Measurements from ENCODE around the gene CNKSR3. TPM values are rescaled to one million over a fixed set of nuclear protein-coding genes. Genes with fewer than 3 reads are reported as not detected.

Gene CNKSR3
- total RNA-seq, 2 experiments from 2014 or later: not detected

- Mint-ChIP-seq H3K36me3 (ENCODE audit: low read depth) (no peaks in the 10 kb centered on the region), H3K27me3 (peaks cover 2% of the 10 kb centered on the region), H3K27ac (no peak overlapping the region), H3K4me1 (no peaks in the 10 kb centered on the region), H3K4me3 (no peak overlapping the region), H3K9me3 (no peaks in the 10 kb centered on the region)
- ChIA-PET CTCF (no interaction called here), POLR2A (no interaction called here)
- no peak for DNase-seq
Measured at GRCh38 chr6:154474648-154475428, 35.6 kb downstream of the CNKSR3 start.

GRCh38 chr6:154473324-154473723 is 37.2 kb downstream of the CNKSR3 start:
- Mint-ChIP-seq H3K4me3 (no peak overlapping the region), H3K27ac (no peak overlapping the region), H3K27me3 (peaks cover 2% of the 10 kb centered on the region), H3K4me1 (no peaks in the 10 kb centered on the region), H3K36me3 (ENCODE audit: low read depth) (no peaks in the 10 kb centered on the region), H3K9me3 (no peaks in the 10 kb centered on the region)
- POLR2A ChIA-PET: no interaction called here
- CTCF ChIA-PET: no interaction called here
- DNase-seq: no peak

- Mint-ChIP-seq H3K4me3 (no peak overlapping the region), H3K27ac (no peak overlapping the region), H3K36me3 (ENCODE audit: low read depth) (no peaks in the 10 kb centered on the region), H3K4me1 (no peaks in the 10 kb centered on the region), H3K27me3 (peaks cover 1% of the 10 kb centered on the region), H3K9me3 (no peaks in the 10 kb centered on the region)
- POLR2A ChIA-PET: no interaction called here
- DNase-seq: no peak
- CTCF ChIA-PET: no interaction called here
Measured at GRCh38 chr6:154471609-154472362, 38.7 kb downstream of the CNKSR3 start.

- no peaks in the 10 kb centered on the region for H3K36me3 Mint-ChIP-seq (ENCODE audit: low read depth)
Measured at GRCh38 chr6:154469306-154469935, 41.1 kb downstream of the CNKSR3 start.

GRCh38 chr6:154468760-154469159 is 41.7 kb downstream of the CNKSR3 start:
- Mint-ChIP-seq H3K27me3 (peaks cover 1% of the 10 kb centered on the region), H3K36me3 (ENCODE audit: low read depth) (no peaks in the 10 kb centered on the region), H3K4me3 (no peak overlapping the region), H3K4me1 (no peaks in the 10 kb centered on the region), H3K27ac (no peak overlapping the region), H3K9me3 (no peaks in the 10 kb centered on the region)
- DNase-seq: no peak
- ChIA-PET CTCF (no interaction called here), POLR2A (no interaction called here)

More at GRCh38 chr6:154469306-154469935, 41.1 kb downstream of the CNKSR3 start:
- Mint-ChIP-seq H3K27me3 (peaks cover 1% of the 10 kb centered on the region), H3K27ac (no peak overlapping the region), H3K9me3 (no peaks in the 10 kb centered on the region), H3K4me1 (no peaks in the 10 kb centered on the region), H3K4me3 (no peak overlapping the region)
- ChIA-PET POLR2A (no interaction called here), CTCF (no interaction called here)
- no peak for DNase-seq

- ChIA-PET POLR2A (no interaction called here), CTCF (no interaction called here)
- H3K4me1 Mint-ChIP-seq: no peaks in the 10 kb centered on the region
- H3K9me3 Mint-ChIP-seq: no peaks in the 10 kb centered on the region
- H3K4me3 Mint-ChIP-seq: no peak overlapping the region
- H3K27me3 Mint-ChIP-seq: peaks cover 1% of the 10 kb centered on the region
- DNase-seq: no peak
- no peaks in the 10 kb centered on the region for H3K36me3 Mint-ChIP-seq (ENCODE audit: low read depth)
- no peak overlapping the region for H3K27ac Mint-ChIP-seq
Measured at GRCh38 chr6:154466971-154467679, 43.4 kb downstream of the CNKSR3 start.

GRCh38 chr6:154466139-154466538 is 44.3 kb downstream of the CNKSR3 start:
- DNase-seq: no peak
- Mint-ChIP-seq H3K9me3 (no peaks in the 10 kb centered on the region), H3K36me3 (ENCODE audit: low read depth) (no peaks in the 10 kb centered on the region), H3K4me1 (no peaks in the 10 kb centered on the region), H3K27me3 (peaks cover 1% of the 10 kb centered on the region), H3K4me3 (no peak overlapping the region), H3K27ac (no peak overlapping the region)
- ChIA-PET POLR2A (no interaction called here), CTCF (no interaction called here)

GRCh38 chr6:154463573-154464419 is 46.7 kb downstream of the CNKSR3 start:
- ChIA-PET POLR2A (no interaction called here), CTCF (no interaction called here)
- Mint-ChIP-seq H3K9me3 (no peaks in the 10 kb centered on the region), H3K36me3 (ENCODE audit: low read depth) (no peaks in the 10 kb centered on the region), H3K4me3 (no peak overlapping the region), H3K27ac (no peak overlapping the region), H3K4me1 (no peaks in the 10 kb centered on the region), H3K27me3 (peaks cover 6% of the 10 kb centered on the region)
- no peak for DNase-seq

- Mint-ChIP-seq H3K9me3 (no peaks in the 10 kb centered on the region), H3K36me3 (ENCODE audit: low read depth) (no peaks in the 10 kb centered on the region), H3K27ac (no peak overlapping the region), H3K4me3 (no peak overlapping the region), H3K4me1 (no peaks in the 10 kb centered on the region), H3K27me3 (peaks cover 8% of the 10 kb centered on the region)
- no peak for DNase-seq
- CTCF ChIA-PET: no interaction called here
- POLR2A ChIA-PET: no interaction called here
Measured at GRCh38 chr6:154462425-154462824, 48.1 kb downstream of the CNKSR3 start.

- DNase-seq: no peak
- no peaks in the 10 kb centered on the region for H3K36me3 Mint-ChIP-seq (ENCODE audit: low read depth)
- no peaks in the 10 kb centered on the region for H3K4me1 Mint-ChIP-seq
- H3K9me3 Mint-ChIP-seq: no peaks in the 10 kb centered on the region
- H3K27ac Mint-ChIP-seq: no peak overlapping the region
- H3K27me3 Mint-ChIP-seq: peaks cover 8% of the 10 kb centered on the region
- ChIA-PET POLR2A (no interaction called here), CTCF (no interaction called here)
- H3K4me3 Mint-ChIP-seq: no peak overlapping the region
Measured at GRCh38 chr6:154461348-154461747, 49.1 kb downstream of the CNKSR3 start.

GRCh38 chr6:154460306-154461071 is 50.0 kb downstream of the CNKSR3 start:
- DNase-seq: no peak
- H3K4me1 Mint-ChIP-seq: no peaks in the 10 kb centered on the region
- no peak overlapping the region for H3K4me3 Mint-ChIP-seq
- H3K27me3 Mint-ChIP-seq: peaks cover 8% of the 10 kb centered on the region
- CTCF ChIA-PET: no interaction called here
- H3K27ac Mint-ChIP-seq: no peak overlapping the region
- POLR2A ChIA-PET: no interaction called here
- H3K9me3 Mint-ChIP-seq: no peaks in the 10 kb centered on the region
- no peaks in the 10 kb centered on the region for H3K36me3 Mint-ChIP-seq (ENCODE audit: low read depth)

- peaks cover 8% of the 10 kb centered on the region for H3K27me3 Mint-ChIP-seq
- H3K27ac Mint-ChIP-seq: no peak overlapping the region
- ChIA-PET CTCF (no interaction called here), POLR2A (no interaction called here)
- no peak for DNase-seq
- H3K9me3 Mint-ChIP-seq: no peaks in the 10 kb centered on the region
- no peak overlapping the region for H3K4me3 Mint-ChIP-seq
- H3K36me3 Mint-ChIP-seq (ENCODE audit: low read depth): no peaks in the 10 kb centered on the region
- H3K4me1 Mint-ChIP-seq: no peaks in the 10 kb centered on the region
Measured at GRCh38 chr6:154459513-154459912, 51.0 kb downstream of the CNKSR3 start.

All from activated CD4-positive, alpha-beta memory T cell treated with anti-CD3 and anti-CD28 coated beads, Interleukin-2, amount 10 ng/mL, durations not matched to agents 7 days and 5 days (primary cell).